K562 (cell line): Measurements from ENCODE around the gene NGDN. TPM values are rescaled to one million over a fixed set of nuclear protein-coding genes. Genes with fewer than 3 reads are reported as not detected.

Experiments
- ATAC-seq: fragments of 200-7000 bp; cut with Tn5 transposase; 3 replicates; pipeline ENCODE4 v1.9.1; 2020; ENCODE audit warnings: moderate library complexity
- BruUV-seq: library from RNA; stranded (reverse); fragments of 400-500 nt; replicated peaks from 2 replicates; lab custom pipeline; 2021; lab: Mats Ljungman, UMichigan
- CTCF ChIA-PET: fragments of 300-600 bp; formaldehyde crosslinking; extraction: SDS; loops from one replicate; lab custom pipeline; 2021; ENCODE audit warnings: low intra/inter-chr PET ratio; lab: Yijun Ruan, JAX
- POLR2A ChIA-PET: fragments of 300-600, 350-650 bp; sonication (Branson Sonifier 250); formaldehyde crosslinking; extraction: SDS; loops from one replicate; lab custom pipeline; 2021; ENCODE audit warnings: antibody characterized with exemption, inconsistent platforms; lab: Yijun Ruan, JAX
- DNase-seq, 4 experiments: peaks; one replicate each; pipeline versions ENCODE4 v3.0.0 to v3.0.0-alpha.2; 2011 to 2018; ENCODE audit warnings: low spot score in 3 of 4, mixed read lengths in 3 of 4; ENCODE audit errors: extremely low read depth in 1 of 4
- FAIRE-seq: peaks from 2 replicates; lab custom pipeline; 2011; peaks lifted over from hg19 to GRCh38; lab: Jason Lieb, UNC
- H2AFZ ChIP-seq: 2 replicates; pipeline ENCODE4 v1.6.0; 2011; ENCODE audit warnings: low read depth, low read length, control low read depth, inconsistent platforms
- H3K27ac ChIP-seq: fragments of 200-600 bp; 3 replicates; pipeline ENCODE4 v1.8.0; 2011; ENCODE audit warnings: low read depth, mild to moderate bottlenecking, control low read depth, inconsistent platforms, low read length, moderate library complexity, mixed read lengths; ENCODE audit errors: extremely low read depth
- H3K27me3 ChIP-seq, 2 experiments: fragments of 300-600 bp in 1 of 2; 2 replicates in 1 of 2; 3 replicates in 1 of 2; pipeline versions ENCODE4 v1.6.0 to v1.8.0; 2011; ENCODE audit warnings: inconsistent platforms in 2 of 2, low read length in 2 of 2, mild to moderate bottlenecking in 1 of 2, mixed read lengths in 1 of 2, moderate library complexity in 1 of 2; ENCODE audit not compliant: control insufficient read depth in 2 of 2, insufficient read depth in 2 of 2
- H3K36me3 ChIP-seq: fragments of 300-600 bp; 3 replicates; pipeline ENCODE4 v1.8.0; 2011; ENCODE audit warnings: mild to moderate bottlenecking, low read length, inconsistent platforms; ENCODE audit not compliant: control insufficient read depth, insufficient read depth
- H3K4me1 ChIP-seq, 2 experiments: fragments of 200-600 bp in 1 of 2; replicated peaks in 1 of 2; 2 replicates in 1 of 2; 3 replicates in 1 of 2; pipeline versions ENCODE4 v1.5.1 to v1.8.0; 2011; ENCODE audit warnings: inconsistent platforms in 2 of 2, low read length in 2 of 2, mild to moderate bottlenecking in 1 of 2, mixed read lengths in 1 of 2, moderate library complexity in 1 of 2; ENCODE audit not compliant: control insufficient read depth in 2 of 2, insufficient read depth in 2 of 2
- H3K4me2 ChIP-seq: 2 replicates; pipeline ENCODE4 v1.6.1; 2011; ENCODE audit warnings: low read length, control low read depth, inconsistent platforms, mixed read lengths; ENCODE audit not compliant: insufficient read depth
- H3K4me3 ChIP-seq: fragments of 200-600 bp; sonication (generic), shearing (Covaris generic); 2 replicates; pipeline ENCODE4 v1.5.1; 2016; ENCODE audit warnings: control low read depth, inconsistent platforms
- H3K79me2 ChIP-seq: fragments of 200-600 bp; 3 replicates; pipeline ENCODE4 v1.8.0; 2011; ENCODE audit warnings: low read length, inconsistent platforms; ENCODE audit not compliant: control insufficient read depth, insufficient read depth
- H3K9ac ChIP-seq, 2 experiments: 2 replicates each; pipeline versions ENCODE4 v1.6.0 to v1.6.1; 2011; ENCODE audit warnings: low read depth in 2 of 2, low read length in 2 of 2, control low read depth in 1 of 2, inconsistent platforms in 1 of 2, mild to moderate bottlenecking in 1 of 2, mixed read lengths in 1 of 2; ENCODE audit not compliant: insufficient read depth in 1 of 2
- H3K9me1 ChIP-seq: one replicate; pipeline ENCODE4 v1.6.0; 2011; ENCODE audit warnings: inconsistent platforms, mild to moderate bottlenecking, low read length, moderate library complexity; ENCODE audit not compliant: control insufficient read depth, insufficient read depth
- H3K9me3 ChIP-seq: replicated peaks from 2 replicates; pipeline ENCODE4 v1.5.1; 2011; ENCODE audit warnings: low read depth, low read length, inconsistent platforms; ENCODE audit not compliant: control insufficient read depth, insufficient read depth
- H4K20me1 ChIP-seq: replicated peaks from 2 replicates; pipeline ENCODE4 v1.6.1; 2011; ENCODE audit warnings: low read length, inconsistent platforms, mixed read lengths; ENCODE audit not compliant: control insufficient read depth, insufficient read depth
- BCLAF1 ChIP-seq, 2 experiments: fragments of 450-650 bp in 1 of 2; IDR thresholded peaks; 2 replicates each; pipeline ENCODE4 v1.6.1; 2011 to 2017; ENCODE audit warnings: low read depth in 2 of 2, antibody characterized with exemption in 1 of 2, borderline replicate concordance in 1 of 2, low read length in 1 of 2, mild to moderate bottlenecking in 1 of 2, mixed read lengths in 1 of 2; ENCODE audit not compliant: control insufficient read depth in 1 of 2
- NR2C1 ChIP-seq, 2 experiments: fragments of 450-650 bp; IDR thresholded peaks; 2 replicates each; pipeline ENCODE4 v1.6.1; 2017; ENCODE audit warnings: mild to moderate bottlenecking in 2 of 2, antibody characterized with exemption in 1 of 2, inconsistent platforms in 1 of 2, missing compliant biosample characterization in 1 of 2, missing genetic modification characterization in 1 of 2
- NR2C2 ChIP-seq, 2 experiments: fragments of 200-800 bp in 1 of 2; sonication (Bioruptor generic) in 1 of 2; sonication (generic) in 1 of 2; formaldehyde crosslinking in 1 of 2; IDR thresholded peaks; 2 replicates each; pipeline versions ENCODE4 v1.6.1 to v1.8.0; 2016 to 2022; ENCODE audit warnings: mild to moderate bottlenecking in 1 of 2, missing compliant biosample characterization in 1 of 2, missing genetic modification characterization in 1 of 2, missing genetic modification reagents in 1 of 2
- TRIM28 ChIP-seq: fragments of 450-650 bp; IDR thresholded peaks from 2 replicates; pipeline ENCODE4 v1.6.1; 2017
- ZNF407 ChIP-seq: fragments of 450-650 bp; IDR thresholded peaks from 2 replicates; pipeline ENCODE4 v1.6.1; 2016; ENCODE audit warnings: low read depth
- WGBS: fragments of 100-300 bp; shearing (Covaris generic); methylation state at CpG from one replicate; pipeline ENCODE4 v1.1.6; 2016; ENCODE audit warnings: low coverage, mixed read lengths; ENCODE audit not compliant: insufficient coverage; ENCODE audit errors: missing lambda C conversion rate; 5-methylcytosine and 5-hydroxymethylcytosine counted together
- in situ Hi-C: fragments of 300-500 bp; cut with MboI; formaldehyde crosslinking; loops from 4 replicates; pipeline ENCODE4 v1.15.0; 2018; ENCODE audit warnings: inconsistent platforms, mixed read lengths
- intact Hi-C: fragments of 100-400 bp; cut with micrococcal nuclease; formaldehyde crosslinking; loops from 2 replicates; pipeline ENCODE4 v1.14.2; 2022
- polyA plus RNA-seq, 8 experiments: library from polyadenylated mRNA; depleted of rRNA in 4 of 8; stranded (reverse) in 5 of 8; unstranded in 3 of 8; fragments of >200 nt; fragmentation: Nextera tagmentation in 2 of 8; fragmentation: Illumina TruSeq in 1 of 8; extraction: Ambion mirVana in 2 of 8; extraction: Trizol in 1 of 8; gene quantifications; 2 replicates each; pipeline versions ENCODE4 v1.2.1 to v1.2.3, GENCODE V29; 2011 to 2014; ENCODE audit warnings: inconsistent platforms in 1 of 8, missing spikeins in 1 of 8
- total RNA-seq, 7 experiments: library from RNA; depleted of rRNA in 6 of 7; stranded (reverse); fragments of >200 nt in 6 of 7; fragmentation: Illumina TruSeq in 2 of 7; extraction: Trizol in 2 of 7; gene quantifications; 2 replicates each; pipeline versions ENCODE4 v1.2.1 to v1.2.3, GENCODE V29; 2011 to 2021; ENCODE audit warnings: low replicate concordance in 1 of 7

Gene NGDN
- total and polyA plus RNA-seq, 9 of the 15 experiments (the other 6 are each of a cell fraction or from before 2014, with no cell fraction given): 42.9 to 195 (median 74.9) TPM

- no peak for TF ChIP-seq ZNF407
Measured at GRCh38 chr14:23421594-23421993, 47.9 kb upstream of the NGDN start (continued).

- Histone ChIP-seq H3K4me3 (no peak overlapping the region), H4K20me1 (no peaks in the 10 kb centered on the region), H3K4me2 (no peak overlapping the region), H3K27ac (no peak overlapping the region), H3K79me2 (no peaks in the 10 kb centered on the region), H3K9ac (no peak overlapping the region), H3K4me1 (no peaks in the 10 kb centered on the region; a peak in 1 of 5 replicates), H3K27me3 (peaks cover 6 to 53% of the 10 kb centered on the region in 2 experiments; a peak in 4 of 5 replicates), H3K9me1 (no peaks in the 10 kb centered on the region), H3K36me3 (no peaks in the 10 kb centered on the region), H2AFZ (no peak overlapping the region), H3K9me3 (no peaks in the 10 kb centered on the region)
- ChIA-PET POLR2A (interaction anchor here (0.6 to 1.0 kb wide), 3 partner anchors 12 to 43 kb away, joined by 3 to 4 read pairs (median 3); partner anchors contain the start of gene MYH7), CTCF (no interaction called here)
- no peak for FAIRE-seq
- BruUV-seq: no TSS peak
- intact Hi-C loops: no loop called here
- in situ Hi-C loops: no loop called here
- 52% methylated on average over 3 of the region's 6 CpGs for WGBS
- no peak for DNase-seq
- TF ChIP-seq TRIM28 (no peak), BCLAF1 (IDR thresholded peaks at IDR 0.05; ENCODE audit: borderline replicate concordance in 1 of 2, control insufficient read depth in 1 of 2, low read depth in 2 of 2, low read length in 1 of 2) (no peak), NR2C1 (IDR thresholded peaks at IDR 0.05) (peak; percentile 65), NR2C1 (tag; IDR thresholded peaks at IDR 0.05) (0 out of 2 replicates have a peak, but pooled peaks have one; percentile 47), NR2C2 (CRISPR knock-in tag; IDR thresholded peaks at IDR 0.05) (no peak), NR2C2 (tag; IDR thresholded peaks at IDR 0.05) (peak; percentile 25; the same call in 1 of the 2 replicates)
- ATAC-seq: no peak
Measured at GRCh38 chr14:23423657-23424056, 45.8 kb upstream of the NGDN start.
